ENCODE data around the gene U2AF1L4. TPM values are rescaled to one million over a fixed set of nuclear protein-coding genes. Genes with fewer than 3 reads are reported as not detected.

The U2AF1L4 gene
- total RNA-seq, 4 donors from 2014 or later = 29.7 to 51.7 (median 36.8) TPM

DNA sequence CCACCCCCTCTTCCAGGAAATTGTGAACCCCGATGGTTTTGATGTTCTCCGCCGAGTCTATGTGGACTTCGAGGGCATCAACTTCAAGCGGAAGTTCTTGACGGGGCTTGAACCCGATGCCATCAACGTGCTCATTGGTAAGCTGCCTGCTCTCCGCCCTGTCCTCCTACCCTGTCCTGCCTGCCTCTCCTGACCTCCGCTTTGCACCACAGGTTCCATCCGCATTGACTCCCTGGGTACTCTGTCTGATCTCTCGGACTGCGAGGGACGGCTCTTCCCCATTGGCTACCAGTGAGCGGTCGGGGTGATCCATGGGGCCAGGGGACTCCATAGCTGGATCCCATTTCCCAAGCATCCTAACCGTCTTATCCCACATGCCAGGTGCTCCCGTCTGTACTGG lies 14.9 kb downstream of the U2AF1L4 start:
- Histone ChIP-seq H3K4me1 (no peaks in the 10 kb centered on the region), H3K4me3 (replicated peaks in 1 of 3) (no peak overlapping the region), H3K27me3 (no peaks in the 10 kb centered on the region), H3K9me3 (no peaks in the 10 kb centered on the region), H3K27ac (no peak overlapping the region), H3K36me3 (peaks cover 71 to 78% of the 10 kb centered on the region in 2 donors)
- DNase-seq = no peak
- 95% methylated on average over 18 of the region's 18 CpGs for WGBS, 2 donors
- TF ChIP-seq, protein P1, sequence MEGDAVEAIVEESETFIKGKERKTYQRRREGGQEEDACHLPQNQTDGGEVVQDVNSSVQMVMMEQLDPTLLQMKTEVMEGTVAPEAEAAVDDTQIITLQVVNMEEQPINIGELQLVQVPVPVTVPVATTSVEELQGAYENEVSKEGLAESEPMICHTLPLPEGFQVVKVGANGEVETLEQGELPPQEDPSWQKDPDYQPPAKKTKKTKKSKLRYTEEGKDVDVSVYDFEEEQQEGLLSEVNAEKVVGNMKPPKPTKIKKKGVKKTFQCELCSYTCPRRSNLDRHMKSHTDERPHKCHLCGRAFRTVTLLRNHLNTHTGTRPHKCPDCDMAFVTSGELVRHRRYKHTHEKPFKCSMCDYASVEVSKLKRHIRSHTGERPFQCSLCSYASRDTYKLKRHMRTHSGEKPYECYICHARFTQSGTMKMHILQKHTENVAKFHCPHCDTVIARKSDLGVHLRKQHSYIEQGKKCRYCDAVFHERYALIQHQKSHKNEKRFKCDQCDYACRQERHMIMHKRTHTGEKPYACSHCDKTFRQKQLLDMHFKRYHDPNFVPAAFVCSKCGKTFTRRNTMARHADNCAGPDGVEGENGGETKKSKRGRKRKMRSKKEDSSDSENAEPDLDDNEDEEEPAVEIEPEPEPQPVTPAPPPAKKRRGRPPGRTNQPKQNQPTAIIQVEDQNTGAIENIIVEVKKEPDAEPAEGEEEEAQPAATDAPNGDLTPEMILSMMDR (IDR thresholded peaks at IDR 0.05) = no peak
- TF ChIP-seq POLR2A (IDR thresholded peaks at IDR 0.05) = no peak
- intact Hi-C loops (cut with DNase I) = no loop called here

DNA sequence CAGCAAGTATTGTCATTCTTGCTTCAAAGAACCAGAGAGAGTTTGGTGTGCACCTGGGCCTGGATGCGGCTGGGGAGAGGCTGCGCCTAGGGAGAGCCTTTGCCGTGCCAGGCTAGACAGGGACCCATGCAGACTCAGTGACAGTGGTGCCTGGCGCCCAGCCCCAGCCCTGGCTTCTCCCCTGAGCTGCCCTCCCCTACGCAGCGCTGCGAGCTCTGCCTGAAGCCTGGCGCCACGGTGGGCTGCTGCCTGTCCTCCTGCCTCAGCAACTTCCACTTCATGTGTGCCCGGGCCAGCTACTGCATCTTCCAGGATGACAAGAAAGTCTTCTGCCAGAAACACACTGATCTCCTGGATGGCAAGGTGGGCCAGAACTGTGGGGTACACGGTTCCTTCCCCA lies 15.5 kb downstream of the U2AF1L4 start:
- Histone ChIP-seq H3K4me3 (replicated peaks in 1 of 3) (no peak overlapping the region), H3K36me3 (peaks cover 76 to 83% of the 10 kb centered on the region in 2 donors), H3K27me3 (no peaks in the 10 kb centered on the region), H3K4me1 (no peaks in the 10 kb centered on the region), H3K9me3 (no peaks in the 10 kb centered on the region), H3K27ac (no peak overlapping the region)
- TF ChIP-seq POLR2A (IDR thresholded peaks at IDR 0.05) = no peak
- TF ChIP-seq, protein P1 (IDR thresholded peaks at IDR 0.05) = no peak
- intact Hi-C loops (cut with DNase I) = no loop called here
- no peak for DNase-seq
- 87 to 97% methylated on average over 6 to 11 of the region's 11 CpGs for WGBS, 2 donors

DNA sequence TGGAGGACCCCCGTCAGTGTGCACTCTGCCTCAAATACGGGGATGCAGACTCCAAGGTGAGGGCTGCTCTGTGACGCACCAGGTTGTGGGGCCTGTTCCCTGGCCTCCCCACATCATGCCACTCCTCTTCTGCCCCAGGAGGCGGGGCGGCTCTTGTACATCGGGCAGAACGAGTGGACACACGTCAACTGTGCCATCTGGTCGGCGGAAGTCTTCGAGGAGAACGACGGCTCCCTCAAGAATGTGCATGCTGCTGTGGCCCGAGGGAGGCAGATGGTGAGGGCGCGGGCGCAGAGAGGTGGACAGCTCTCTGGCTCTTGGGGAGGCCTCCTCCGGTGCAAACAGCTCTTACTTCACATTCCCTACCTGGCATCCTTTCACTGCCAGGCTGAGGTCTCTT lies 16.2 kb downstream of the U2AF1L4 start:
- no peak overlapping the region for H3K4me3 ChIP-seq (replicated peaks in 1 of 3)
- peaks cover 83 to 91% of the 10 kb centered on the region in 2 donors for H3K36me3 ChIP-seq
- intact Hi-C loops (cut with DNase I) = no loop called here
- TF ChIP-seq, protein P1 (IDR thresholded peaks at IDR 0.05) = no peak
- TF ChIP-seq POLR2A (IDR thresholded peaks at IDR 0.05) = no peak
- no peak overlapping the region for H3K27ac ChIP-seq
- no peaks in the 10 kb centered on the region for H3K9me3 ChIP-seq
- no peaks in the 10 kb centered on the region for H3K4me1 ChIP-seq
- no peaks in the 10 kb centered on the region for H3K27me3 ChIP-seq
- no peak for DNase-seq
- 88 to 98% methylated on average over 10 to 12 of the region's 18 CpGs for WGBS, 2 donors

DNA sequence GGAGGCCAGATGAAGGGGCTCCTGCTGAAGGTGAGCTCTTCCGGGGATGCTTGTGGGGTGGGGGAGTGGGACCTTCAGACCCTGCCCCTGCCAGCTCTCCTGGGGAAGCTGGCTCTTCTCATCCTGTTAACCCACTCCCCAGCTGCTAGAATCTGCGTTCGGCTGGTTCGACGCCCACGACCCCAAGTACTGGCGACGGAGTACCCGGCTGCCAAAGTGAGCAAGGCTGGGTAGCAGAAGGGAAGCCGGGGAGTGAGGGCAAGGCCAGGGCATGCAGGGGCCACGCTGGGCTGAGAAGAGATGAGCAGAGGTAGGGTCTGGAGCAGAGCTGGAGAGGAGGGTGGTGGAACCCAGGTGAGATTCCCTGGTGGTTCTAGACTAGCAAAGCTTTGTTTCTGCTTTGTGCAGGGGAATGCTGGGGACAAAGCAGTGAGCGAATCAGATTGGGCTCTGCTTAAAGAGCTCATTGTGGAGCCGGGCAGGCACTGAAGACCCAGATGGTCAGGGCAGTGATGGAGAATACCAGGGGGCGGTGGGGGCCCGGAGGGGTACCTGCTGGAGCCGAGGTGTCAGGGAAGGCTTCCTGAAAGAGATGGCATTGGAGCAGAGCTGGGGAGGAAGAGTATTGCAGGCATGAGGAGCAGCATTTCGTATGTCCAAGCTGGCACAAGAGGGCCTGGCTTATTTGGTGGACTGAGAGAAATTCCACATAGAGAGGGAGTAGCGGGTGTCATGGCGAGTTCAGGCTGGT lies 17.1 kb downstream of the U2AF1L4 start:
- no peak for DNase-seq
- Histone ChIP-seq H3K27me3 (no peaks in the 10 kb centered on the region), H3K4me1 (no peaks in the 10 kb centered on the region), H3K9me3 (no peaks in the 10 kb centered on the region), H3K36me3 (peaks cover 92 to 98% of the 10 kb centered on the region in 2 donors), H3K27ac (no peak overlapping the region), H3K4me3 (replicated peaks in 1 of 3) (no peak overlapping the region)
- TF ChIP-seq POLR2A (IDR thresholded peaks at IDR 0.05) = no peak
- TF ChIP-seq, protein P1 (IDR thresholded peaks at IDR 0.05) = no peak
- 96 to 97% methylated on average over 17 to 19 of the region's 19 CpGs for WGBS, 2 donors
- intact Hi-C loops (cut with DNase I) = no loop called here
